Duodenal mucosa (tissue), 2 donors: Measurements from ENCODE around the gene MAN2A1.

Experiments
- H3K27ac ChIP-seq: one replicate; pipeline ENCODE4 v1.7.0; 2013; ENCODE audit warnings: low read depth, low read length
- H3K27me3 ChIP-seq, 2 donors: one replicate each; pipeline ENCODE4 v1.7.0; 2013; ENCODE audit warnings: low read length in 2 of 2, control low read depth in 1 of 2; ENCODE audit not compliant: insufficient read depth in 2 of 2, control insufficient read depth in 1 of 2
- H3K36me3 ChIP-seq, 2 donors: one replicate each; pipeline ENCODE4 v1.7.0; 2013; ENCODE audit warnings: low read length in 2 of 2, control low read depth in 1 of 2; ENCODE audit not compliant: insufficient read depth in 2 of 2, control insufficient read depth in 1 of 2
- H3K4me1 ChIP-seq, 2 donors: one replicate each; pipeline ENCODE4 v1.7.0; 2013; ENCODE audit warnings: low read length in 2 of 2, control low read depth in 1 of 2; ENCODE audit not compliant: insufficient read depth in 2 of 2, control insufficient read depth in 1 of 2
- H3K4me3 ChIP-seq, 2 donors: one replicate each; pipeline ENCODE4 v1.7.0; 2013; ENCODE audit warnings: low read length in 2 of 2, low read depth in 1 of 2
- H3K9ac ChIP-seq, 2 donors: one replicate each; pipeline ENCODE4 v1.7.0; 2013; ENCODE audit warnings: low read length in 2 of 2, low read depth in 1 of 2
- H3K9me3 ChIP-seq, 2 donors: one replicate each; pipeline ENCODE4 v1.7.0; 2013; ENCODE audit warnings: low read length in 2 of 2, control low read depth in 1 of 2; ENCODE audit not compliant: control insufficient read depth in 1 of 2

MAN2A1 gene

DNA sequence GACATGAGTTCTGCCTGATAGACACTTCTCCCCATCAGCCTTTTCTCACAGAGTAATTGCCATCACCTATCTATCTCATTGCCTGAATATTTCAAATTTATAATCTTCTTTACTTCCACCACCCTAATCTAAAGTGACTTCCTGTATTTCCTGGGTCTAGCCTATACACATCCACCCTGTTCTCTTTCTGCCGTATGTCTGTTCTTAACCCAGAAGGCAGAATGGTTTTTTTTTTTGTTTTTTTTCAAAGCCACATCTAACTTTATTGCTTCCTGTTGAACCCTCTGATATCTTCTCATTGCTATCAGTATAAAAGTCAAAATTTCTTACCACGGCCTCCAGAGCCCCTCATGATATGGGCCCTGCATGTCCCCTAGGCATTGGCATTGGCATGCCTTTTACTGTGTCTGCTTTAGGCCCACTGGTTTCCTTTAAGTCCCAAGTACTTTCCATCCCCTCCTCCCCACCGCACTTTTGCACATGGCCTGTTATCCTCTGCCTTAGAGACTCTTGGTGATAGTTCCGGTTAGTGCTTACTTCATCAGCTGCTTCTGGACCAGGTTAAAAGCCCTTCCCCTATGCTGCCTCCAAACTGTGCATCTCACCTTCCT is 159.9 kb downstream of the MAN2A1 start:
- Histone ChIP-seq H3K9ac (no peak overlapping the region), H3K9me3 (peaks cover 0 to 5% of the 10 kb centered on the region in 2 donors), H3K4me3 (no peak overlapping the region), H3K36me3 (peaks cover 25 to 35% of the 10 kb centered on the region in 2 donors), H3K27me3 (no peaks in the 10 kb centered on the region), H3K27ac (no peak overlapping the region), H3K4me1 (no peaks in the 10 kb centered on the region)

DNA sequence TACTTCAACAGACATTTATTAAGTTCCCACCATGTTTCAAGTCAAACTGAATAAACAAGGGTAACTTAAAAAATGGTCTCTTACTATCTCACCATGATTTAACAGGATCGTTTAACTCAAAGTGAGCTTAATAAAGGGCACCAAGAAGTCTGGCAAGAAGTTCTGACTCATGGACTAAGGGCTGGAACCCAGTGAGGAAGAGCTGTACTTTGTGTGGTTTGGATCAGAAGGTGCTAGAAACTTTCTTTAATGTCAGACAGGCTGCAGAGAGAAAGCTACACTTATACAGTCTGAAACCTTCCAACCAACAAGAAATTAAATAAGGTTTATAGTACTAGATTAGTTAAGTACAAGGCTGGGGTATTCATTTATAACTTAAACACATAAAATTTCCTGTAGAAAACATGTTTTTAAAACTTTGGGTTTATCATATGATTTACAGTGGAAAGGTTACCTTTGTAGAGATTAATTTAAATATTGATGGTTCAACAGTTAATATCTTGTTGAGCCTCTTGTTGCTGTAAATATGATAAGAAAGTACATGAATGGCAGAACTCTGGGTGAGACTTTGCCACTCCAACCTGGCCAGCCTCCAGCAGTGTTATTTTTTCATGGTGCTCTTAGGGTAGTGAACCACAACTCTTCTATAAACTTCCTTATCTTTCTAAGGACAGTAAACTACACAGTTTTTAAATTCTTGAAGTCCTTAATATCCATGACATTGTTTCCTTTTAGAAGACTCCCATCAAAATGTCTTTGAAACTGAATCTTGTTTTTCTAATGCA is 162.8 kb downstream of the MAN2A1 start:
- no peak overlapping the region for H3K9ac ChIP-seq
- no peak overlapping the region for H3K4me3 ChIP-seq
- H3K27me3 ChIP-seq, result no peaks in the 10 kb centered on the region
- peaks cover 34 to 40% of the 10 kb centered on the region in 2 donors for H3K36me3 ChIP-seq
- peaks cover 0 to 5% of the 10 kb centered on the region in 2 donors for H3K9me3 ChIP-seq
- no peak overlapping the region for H3K27ac ChIP-seq
- no peaks in the 10 kb centered on the region for H3K4me1 ChIP-seq

- Histone ChIP-seq H3K9ac (no peak overlapping the region), H3K36me3 (peaks cover 35 to 43% of the 10 kb centered on the region in 2 donors), H3K4me1 (no peaks in the 10 kb centered on the region), H3K27ac (no peak overlapping the region), H3K9me3 (peaks cover 0 to 5% of the 10 kb centered on the region in 2 donors), H3K27me3 (no peaks in the 10 kb centered on the region), H3K4me3 (no peak overlapping the region)
Measured at GRCh38 chr5:109853377-109853776, 163.7 kb downstream of the MAN2A1 start.

- Histone ChIP-seq H3K9ac (no peak overlapping the region), H3K4me1 (no peaks in the 10 kb centered on the region), H3K9me3 (peaks cover 0 to 5% of the 10 kb centered on the region in 2 donors), H3K27ac (no peak overlapping the region), H3K36me3 (peaks cover 28 to 37% of the 10 kb centered on the region in 2 donors), H3K4me3 (no peak overlapping the region), H3K27me3 (no peaks in the 10 kb centered on the region)
Measured at GRCh38 chr5:109855056-109855455, 165.3 kb downstream of the MAN2A1 start.

- no peak overlapping the region for H3K27ac ChIP-seq
- peaks cover 23 to 49% of the 10 kb centered on the region in 2 donors for H3K36me3 ChIP-seq
- no peaks in the 10 kb centered on the region for H3K27me3 ChIP-seq
- no peak overlapping the region for H3K9ac ChIP-seq
- no peaks in the 10 kb centered on the region for H3K4me1 ChIP-seq
- H3K9me3 ChIP-seq, result no peaks in the 10 kb centered on the region
- no peak overlapping the region for H3K4me3 ChIP-seq
Measured at GRCh38 chr5:109857405-109858031, 167.8 kb downstream of the MAN2A1 start.

GRCh38 chr5:109859537-109859936 is 169.8 kb downstream of the MAN2A1 start:
- no peak overlapping the region for H3K9ac ChIP-seq
- no peak overlapping the region for H3K4me3 ChIP-seq
- H3K4me1 ChIP-seq, result no peaks in the 10 kb centered on the region
- no peak overlapping the region for H3K27ac ChIP-seq
- H3K36me3 ChIP-seq, result peaks cover 23 to 55% of the 10 kb centered on the region in 2 donors
- H3K27me3 ChIP-seq, result no peaks in the 10 kb centered on the region
- H3K9me3 ChIP-seq, result no peaks in the 10 kb centered on the region

GRCh38 chr5:109862301-109862700 is 172.6 kb downstream of the MAN2A1 start:
- no peak overlapping the region for H3K9ac ChIP-seq
- H3K9me3 ChIP-seq, result no peaks in the 10 kb centered on the region
- no peak overlapping the region for H3K27ac ChIP-seq
- peaks cover 0 to 7% of the 10 kb centered on the region in 2 donors for H3K4me1 ChIP-seq
- no peak overlapping the region for H3K4me3 ChIP-seq
- no peaks in the 10 kb centered on the region for H3K27me3 ChIP-seq
- H3K36me3 ChIP-seq, result peaks cover 15 to 63% of the 10 kb centered on the region in 2 donors

DNA sequence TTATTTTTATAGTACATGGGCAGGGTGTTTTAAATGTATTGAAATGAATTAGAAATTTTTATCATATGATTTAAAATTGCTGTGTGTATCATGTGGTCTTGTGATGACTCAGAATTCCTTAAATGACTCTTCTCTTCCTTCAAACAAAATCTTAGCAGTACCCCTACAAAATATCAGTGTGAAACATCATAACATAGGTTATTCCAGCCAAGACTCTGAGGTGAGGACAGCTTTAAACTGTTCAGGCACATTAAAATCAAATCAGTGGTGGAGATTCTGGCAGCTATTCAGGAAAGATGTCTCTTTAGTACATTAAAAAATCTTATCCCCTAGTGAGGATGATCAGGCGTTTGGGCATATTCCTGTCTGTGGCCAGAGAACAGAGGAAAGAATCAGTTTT is 174.0 kb downstream of the MAN2A1 start:
- H3K4me1 ChIP-seq, result peaks cover 0 to 7% of the 10 kb centered on the region in 2 donors
- no peak overlapping the region for H3K4me3 ChIP-seq
- H3K27me3 ChIP-seq, result no peaks in the 10 kb centered on the region
- no peak overlapping the region for H3K27ac ChIP-seq
- peaks cover 18 to 54% of the 10 kb centered on the region in 2 donors for H3K36me3 ChIP-seq
- no peaks in the 10 kb centered on the region for H3K9me3 ChIP-seq
- no peak overlapping the region for H3K9ac ChIP-seq

DNA sequence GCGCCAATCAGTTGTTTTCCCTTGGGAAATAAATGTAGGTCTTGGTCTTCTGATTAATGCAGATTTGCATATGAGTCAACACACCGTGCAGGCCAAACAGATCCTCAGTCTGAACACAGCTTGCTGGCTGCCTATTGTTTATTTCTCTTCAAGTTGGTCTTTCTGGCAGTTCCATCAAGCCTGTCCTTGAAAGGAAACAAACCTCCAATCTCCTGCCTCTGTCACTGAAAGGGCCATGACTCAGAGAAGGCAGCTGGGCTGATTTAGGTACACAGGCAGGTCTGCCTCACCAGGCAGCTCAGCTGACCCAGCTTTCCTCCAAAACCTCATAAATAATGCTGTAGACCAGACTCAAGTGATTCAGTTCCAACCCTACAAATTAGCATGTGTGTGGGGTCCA is 175.9 kb downstream of the MAN2A1 start:
- Histone ChIP-seq H3K36me3 (peaks cover 12 to 50% of the 10 kb centered on the region in 2 donors), H3K9ac (no peak overlapping the region), H3K27me3 (no peaks in the 10 kb centered on the region), H3K27ac (no peak overlapping the region), H3K9me3 (no peaks in the 10 kb centered on the region), H3K4me1 (peaks cover 0 to 7% of the 10 kb centered on the region in 2 donors), H3K4me3 (no peak overlapping the region)

- H3K9me3 ChIP-seq, result no peaks in the 10 kb centered on the region
Measured at GRCh38 chr5:109866051-109866450, 176.3 kb downstream of the MAN2A1 start.

More at GRCh38 chr5:109866051-109866450, 176.3 kb downstream of the MAN2A1 start:
- Histone ChIP-seq H3K4me1 (peaks cover 0 to 7% of the 10 kb centered on the region in 2 donors), H3K27ac (no peak overlapping the region), H3K4me3 (no peak overlapping the region), H3K27me3 (no peaks in the 10 kb centered on the region), H3K9ac (no peak overlapping the region), H3K36me3 (peaks cover 12 to 49% of the 10 kb centered on the region in 2 donors)
